Lower leg skin (tissue), 3 donors: ENCODE measurements around the gene LIMK1.

Experiments used
- POLR2A ChIP-seq, 2 donors: fragments of 450-650 bp; IDR thresholded peaks; one replicate each; pipeline ENCODE4 v1.6.1; 2016 to 2017; ENCODE audit warnings: antibody characterized with exemption in 2 of 2, mild to moderate bottlenecking in 1 of 2, moderate library complexity in 1 of 2
- TF ChIP-seq, protein P1 (sequence below), 3 donors: fragments of 450-650 bp; IDR thresholded peaks; one replicate each; pipeline ENCODE4 v1.5.1; 2016; ENCODE audit warnings: antibody characterized with exemption in 3 of 3, mild to moderate bottlenecking in 3 of 3, moderate library complexity in 2 of 3

GRCh38 chr7:74037609-74038008, 46.0 kb upstream of the LIMK1 start:
- TF ChIP-seq, protein P1, sequence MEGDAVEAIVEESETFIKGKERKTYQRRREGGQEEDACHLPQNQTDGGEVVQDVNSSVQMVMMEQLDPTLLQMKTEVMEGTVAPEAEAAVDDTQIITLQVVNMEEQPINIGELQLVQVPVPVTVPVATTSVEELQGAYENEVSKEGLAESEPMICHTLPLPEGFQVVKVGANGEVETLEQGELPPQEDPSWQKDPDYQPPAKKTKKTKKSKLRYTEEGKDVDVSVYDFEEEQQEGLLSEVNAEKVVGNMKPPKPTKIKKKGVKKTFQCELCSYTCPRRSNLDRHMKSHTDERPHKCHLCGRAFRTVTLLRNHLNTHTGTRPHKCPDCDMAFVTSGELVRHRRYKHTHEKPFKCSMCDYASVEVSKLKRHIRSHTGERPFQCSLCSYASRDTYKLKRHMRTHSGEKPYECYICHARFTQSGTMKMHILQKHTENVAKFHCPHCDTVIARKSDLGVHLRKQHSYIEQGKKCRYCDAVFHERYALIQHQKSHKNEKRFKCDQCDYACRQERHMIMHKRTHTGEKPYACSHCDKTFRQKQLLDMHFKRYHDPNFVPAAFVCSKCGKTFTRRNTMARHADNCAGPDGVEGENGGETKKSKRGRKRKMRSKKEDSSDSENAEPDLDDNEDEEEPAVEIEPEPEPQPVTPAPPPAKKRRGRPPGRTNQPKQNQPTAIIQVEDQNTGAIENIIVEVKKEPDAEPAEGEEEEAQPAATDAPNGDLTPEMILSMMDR (IDR thresholded peaks at IDR 0.05): no peak
- no peak for TF ChIP-seq POLR2A (IDR thresholded peaks at IDR 0.05)
